Gastroesophageal sphincter (tissue), 3 donors: ENCODE data around the gene NCL.

Experiments
- CTCF ChIP-seq, 4 experiments: fragments of 200-600 bp in 2 of 4; fragments of 450-650 bp in 2 of 4; sonication (generic) in 1 of 4; IDR thresholded peaks; one replicate each; pipeline ENCODE4 v1.5.1; 2017 to 2019; ENCODE audit warnings: antibody characterized with exemption in 4 of 4, mild to moderate bottlenecking in 2 of 4, moderate library complexity in 2 of 4
- EP300 ChIP-seq: sonication (generic); formaldehyde crosslinking; IDR thresholded peaks from one replicate; pipeline ENCODE4 v1.6.1; 2017; ENCODE audit warnings: antibody characterized with exemption, mild to moderate bottlenecking
- POLR2AphosphoS5 ChIP-seq: sonication (generic); formaldehyde crosslinking; IDR thresholded peaks from one replicate; pipeline ENCODE4 v1.6.1; 2017; ENCODE audit warnings: antibody characterized with exemption

GRCh38 chr2:231431606-231432005 lies 32.7 kb downstream of the NCL start:
- TF ChIP-seq POLR2AphosphoS5: no peak
- TF ChIP-seq CTCF (IDR thresholded peaks at IDR 0.05): no peak
- no peak for TF ChIP-seq EP300
